ENCODE measurements around the gene SLC12A3.

DNA sequence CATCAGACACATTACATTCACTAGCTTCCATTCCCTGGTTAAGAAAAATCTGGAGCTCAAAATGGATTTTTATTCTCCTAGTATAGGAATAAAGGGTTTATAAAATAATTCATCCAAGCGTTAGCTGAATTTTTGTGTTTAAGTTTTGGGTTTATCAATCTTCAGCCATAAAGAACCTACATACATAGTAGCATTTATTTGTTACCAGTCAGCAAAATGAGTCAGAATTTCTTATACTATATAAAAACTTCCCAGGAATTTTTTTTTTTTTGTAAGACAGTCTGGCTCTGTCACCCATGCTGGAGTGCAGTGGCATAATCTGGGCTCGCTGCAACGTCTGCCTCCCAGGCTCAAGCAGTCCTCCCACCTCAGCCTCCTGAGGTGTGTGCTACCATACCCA is 40.2 kb upstream of the SLC12A3 start:
- TF ChIP-seq, protein P1, sequence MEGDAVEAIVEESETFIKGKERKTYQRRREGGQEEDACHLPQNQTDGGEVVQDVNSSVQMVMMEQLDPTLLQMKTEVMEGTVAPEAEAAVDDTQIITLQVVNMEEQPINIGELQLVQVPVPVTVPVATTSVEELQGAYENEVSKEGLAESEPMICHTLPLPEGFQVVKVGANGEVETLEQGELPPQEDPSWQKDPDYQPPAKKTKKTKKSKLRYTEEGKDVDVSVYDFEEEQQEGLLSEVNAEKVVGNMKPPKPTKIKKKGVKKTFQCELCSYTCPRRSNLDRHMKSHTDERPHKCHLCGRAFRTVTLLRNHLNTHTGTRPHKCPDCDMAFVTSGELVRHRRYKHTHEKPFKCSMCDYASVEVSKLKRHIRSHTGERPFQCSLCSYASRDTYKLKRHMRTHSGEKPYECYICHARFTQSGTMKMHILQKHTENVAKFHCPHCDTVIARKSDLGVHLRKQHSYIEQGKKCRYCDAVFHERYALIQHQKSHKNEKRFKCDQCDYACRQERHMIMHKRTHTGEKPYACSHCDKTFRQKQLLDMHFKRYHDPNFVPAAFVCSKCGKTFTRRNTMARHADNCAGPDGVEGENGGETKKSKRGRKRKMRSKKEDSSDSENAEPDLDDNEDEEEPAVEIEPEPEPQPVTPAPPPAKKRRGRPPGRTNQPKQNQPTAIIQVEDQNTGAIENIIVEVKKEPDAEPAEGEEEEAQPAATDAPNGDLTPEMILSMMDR (IDR thresholded peaks at IDR 0.05), result no peak
- TF ChIP-seq POLR2AphosphoS5 (IDR thresholded peaks at IDR 0.05) (no peak), POLR2A (IDR thresholded peaks at IDR 0.05) (no peak)

Data from gastroesophageal sphincter (tissue), 3 donors.